BE2C (cell line): ENCODE data around the gene NPPC.

Source experiments
- DNase-seq: peaks from one replicate; pipeline ENCODE4 v3.0.0-alpha.2; 2020
- H3K27me3 ChIP-seq: fragments of 250-450 bp; sonication (Bioruptor Pico); 2 replicates; pipeline ENCODE4 v1.5.1; 2020; ENCODE audit warnings: mild to moderate bottlenecking
- H3K36me3 ChIP-seq: fragments of 250-450 bp; sonication (Bioruptor Pico); 2 replicates; pipeline ENCODE4 v1.5.1; 2020; ENCODE audit warnings: mild to moderate bottlenecking
- H3K4me1 ChIP-seq: fragments of 250-450 bp; sonication (Bioruptor Pico); 2 replicates; pipeline ENCODE4 v1.5.1; 2020
- H3K4me3 ChIP-seq: 2 replicates; pipeline ENCODE4 v1.5.1; 2011; ENCODE audit warnings: low read depth, low read length
- H3K9me3 ChIP-seq: fragments of 250-450 bp; sonication (Bioruptor Pico); 2 replicates; pipeline ENCODE4 v1.5.1; 2020
- CTCF ChIP-seq: IDR thresholded peaks from 2 replicates; pipeline ENCODE4 v1.5.1; 2012; ENCODE audit warnings: mild to moderate bottlenecking, low read depth, low read length

NPPC gene

GRCh38 chr2:231904161-231904611 is 22.0 kb downstream of the NPPC start:
- Histone ChIP-seq H3K9me3 (no peaks in the 10 kb centered on the region), H3K4me3 (no peak overlapping the region), H3K27me3 (no peaks in the 10 kb centered on the region), H3K36me3 (no peaks in the 10 kb centered on the region), H3K4me1 (no peaks in the 10 kb centered on the region)
- DNase-seq: no peak
- no peak for TF ChIP-seq CTCF

DNA sequence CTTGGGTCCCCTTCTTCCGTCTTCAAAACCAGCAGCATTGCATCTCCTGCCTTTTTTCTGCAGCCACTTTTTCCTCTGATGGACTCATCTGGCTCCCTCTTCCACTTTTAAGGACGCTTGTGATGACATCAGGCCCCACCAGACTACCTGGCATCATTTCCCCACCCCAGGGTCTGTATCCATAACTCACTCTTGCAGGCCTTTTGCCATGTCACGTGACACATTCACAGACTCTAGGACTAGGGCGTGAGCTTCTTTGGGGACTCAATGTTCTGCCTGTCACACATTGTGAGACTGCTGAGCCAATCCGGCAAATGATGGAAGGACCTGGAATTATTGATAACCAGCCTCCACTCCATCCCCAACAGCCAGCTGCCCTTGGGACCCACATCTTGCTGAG is 23.6 kb downstream of the NPPC start:
- Histone ChIP-seq H3K9me3 (no peaks in the 10 kb centered on the region), H3K36me3 (no peaks in the 10 kb centered on the region), H3K4me3 (no peak overlapping the region), H3K4me1 (no peaks in the 10 kb centered on the region), H3K27me3 (no peaks in the 10 kb centered on the region)
- DNase-seq: no peak
- no peak for TF ChIP-seq CTCF

DNA sequence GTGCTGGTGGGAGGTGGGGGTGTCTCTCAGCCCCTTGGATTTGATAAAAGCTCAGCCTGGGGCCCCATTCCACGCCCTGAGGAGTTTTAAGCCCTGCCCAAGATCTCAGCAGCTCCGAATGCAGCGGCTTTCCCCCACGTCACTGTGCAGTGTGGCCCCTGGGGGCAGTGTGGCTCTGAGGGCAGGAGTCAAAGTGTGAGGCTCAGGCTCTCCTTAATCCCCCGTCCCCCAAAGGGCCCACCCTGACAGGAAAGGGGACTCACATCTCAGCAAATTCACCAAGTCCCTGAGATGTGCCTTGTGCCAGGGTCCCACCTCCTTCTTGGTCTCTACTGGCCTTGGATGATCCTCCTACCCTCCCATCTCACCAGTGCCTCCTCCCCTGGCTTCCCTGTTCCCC is 25.2 kb downstream of the NPPC start:
- no peaks in the 10 kb centered on the region for H3K9me3 ChIP-seq
- H3K4me1 ChIP-seq: no peaks in the 10 kb centered on the region
- no peak overlapping the region for H3K4me3 ChIP-seq
- TF ChIP-seq CTCF: no peak
- no peaks in the 10 kb centered on the region for H3K36me3 ChIP-seq
- DNase-seq: no peak
- no peaks in the 10 kb centered on the region for H3K27me3 ChIP-seq

DNA sequence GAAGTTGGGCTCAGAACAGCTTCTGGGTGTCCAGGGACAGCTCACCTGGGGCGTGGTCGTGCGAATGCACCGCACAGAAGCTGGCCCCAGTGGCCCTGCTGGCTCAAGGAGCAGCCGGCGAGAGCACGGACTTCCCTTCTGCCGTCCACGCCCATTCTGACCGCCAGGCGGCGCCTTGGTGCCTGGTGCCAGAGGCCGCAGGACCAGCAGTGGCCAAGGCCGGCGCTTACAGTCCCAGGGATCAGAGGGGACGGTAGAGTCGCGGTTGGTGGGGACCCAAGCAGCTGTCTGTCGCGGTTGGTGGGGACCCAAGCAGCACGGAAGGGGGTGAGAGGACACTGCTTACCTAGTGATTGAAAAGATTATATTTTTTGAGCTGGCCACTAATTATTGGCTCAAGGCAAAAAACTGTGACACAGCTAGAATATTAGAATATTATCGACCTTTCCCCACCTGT is 25.7 kb downstream of the NPPC start:
- Histone ChIP-seq H3K4me1 (no peaks in the 10 kb centered on the region), H3K27me3 (no peaks in the 10 kb centered on the region), H3K4me3 (no peak overlapping the region), H3K36me3 (no peaks in the 10 kb centered on the region), H3K9me3 (no peaks in the 10 kb centered on the region)
- peak; percentile 29 for TF ChIP-seq CTCF
- peak; percentile 50 for DNase-seq

DNA sequence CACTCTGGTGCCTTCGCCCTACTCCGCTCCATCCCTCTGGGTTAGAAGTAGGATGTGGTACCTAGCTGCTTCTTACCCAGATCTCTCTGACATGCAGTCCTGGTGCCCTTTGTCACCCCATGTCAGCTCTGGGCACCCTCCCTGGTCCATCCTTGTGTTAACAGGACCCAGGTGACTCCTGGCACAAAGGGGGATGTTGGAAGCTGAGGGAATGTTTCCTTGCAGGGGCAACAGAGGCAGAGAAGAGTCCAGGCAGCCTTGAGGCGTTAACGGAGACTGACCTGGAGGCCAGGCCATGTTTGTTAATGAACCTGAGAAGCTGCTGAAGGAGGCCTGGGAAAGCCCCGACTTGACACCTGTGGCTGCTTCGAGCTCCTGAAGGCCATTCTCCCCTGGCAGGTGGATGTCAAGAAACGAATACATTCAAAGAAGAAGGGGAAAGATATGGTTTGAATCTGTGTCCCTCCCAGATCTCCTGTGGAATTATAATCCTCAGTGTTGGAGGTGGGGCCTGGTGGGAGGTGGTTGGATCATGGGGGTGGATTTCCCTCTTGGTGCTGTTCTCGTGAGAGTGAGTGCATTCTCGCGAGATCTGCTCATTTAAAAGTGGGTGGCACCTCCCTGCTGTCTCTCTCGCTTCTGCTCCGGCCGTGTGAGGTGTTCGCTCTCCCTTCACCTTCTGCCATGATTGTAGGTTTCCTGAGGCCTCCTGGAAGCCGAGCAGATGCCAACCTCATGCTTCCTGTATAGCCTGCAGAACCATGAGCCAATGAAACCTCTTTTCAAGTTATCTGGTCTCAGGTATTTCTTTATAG is 31.4 kb downstream of the NPPC start:
- TF ChIP-seq CTCF: no peak

DNA sequence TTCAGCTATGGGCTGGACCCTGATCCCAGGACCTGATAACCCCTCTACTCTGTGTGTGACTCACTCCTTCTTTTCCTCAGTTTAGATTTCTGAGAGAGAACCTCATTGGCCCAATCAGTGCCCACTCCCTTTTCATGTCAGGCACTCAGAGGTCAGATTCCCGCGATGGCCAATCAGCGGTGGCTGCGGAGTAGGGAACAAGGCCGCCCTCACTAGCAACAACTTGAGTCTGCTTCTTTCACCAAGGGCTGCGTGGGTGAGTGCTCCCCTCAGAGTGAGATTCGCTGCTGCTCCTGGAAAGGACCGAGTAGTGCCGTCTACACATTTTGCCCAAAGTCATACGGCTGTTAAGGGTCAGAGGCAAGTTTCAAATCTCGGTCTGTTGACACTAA is 34.7 kb downstream of the NPPC start:
- no peaks in the 10 kb centered on the region for H3K9me3 ChIP-seq
- DNase-seq: no peak
- no peaks in the 10 kb centered on the region for H3K4me1 ChIP-seq
- H3K36me3 ChIP-seq: no peaks in the 10 kb centered on the region
- H3K27me3 ChIP-seq: no peaks in the 10 kb centered on the region
- no peak for TF ChIP-seq CTCF
- H3K4me3 ChIP-seq: no peak overlapping the region

More for the DNA sequence above, 31.4 kb downstream of the NPPC start:
- Histone ChIP-seq H3K9me3 (no peaks in the 10 kb centered on the region), H3K36me3 (no peaks in the 10 kb centered on the region), H3K27me3 (no peaks in the 10 kb centered on the region), H3K4me3 (no peak overlapping the region), H3K4me1 (no peaks in the 10 kb centered on the region)
- DNase-seq: no peak
